22Rv1 (cell line): ENCODE data around the gene CAPN11.
"Not testable (repeated sequence)": the region's sequence is repeated elsewhere in the genome, so short reads cannot be mapped to it uniquely, and the experiment has no call there.

Experiments
- H3K27ac ChIP-seq: fragments of 450-650 bp; 2 replicates; pipeline ENCODE4 v1.5.1; 2017
- ZFX ChIP-seq: fragments of 450-650 bp; IDR thresholded peaks from 2 replicates; pipeline ENCODE4 v1.6.1; 2017; ENCODE audit warnings: antibody characterized with exemption, borderline replicate concordance
- TF ChIP-seq, protein P1 (sequence below): fragments of 450-650 bp; IDR thresholded peaks from 2 replicates; pipeline ENCODE4 v1.5.1; 2017; ENCODE audit warnings: mild to moderate bottlenecking

The CAPN11 gene

DNA sequence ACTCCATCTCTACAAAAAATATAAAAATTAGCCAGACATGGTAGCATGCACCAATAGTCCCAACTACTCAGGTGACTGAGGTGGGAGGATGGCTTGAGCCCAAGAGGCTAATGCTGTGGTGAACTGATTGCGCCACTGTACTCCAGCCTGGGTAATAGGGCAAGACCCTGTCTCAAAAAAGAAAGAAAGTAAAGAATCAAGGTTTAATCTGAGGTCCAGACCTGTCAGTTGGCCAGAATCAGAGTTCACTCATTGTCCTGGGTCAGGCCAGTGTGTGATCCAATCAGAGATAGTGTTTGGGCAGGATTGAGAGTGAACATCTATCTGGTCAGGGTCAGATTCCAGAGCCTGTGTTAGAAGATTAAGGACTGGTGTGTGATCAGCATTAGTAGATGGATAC, 15.8 kb upstream of the CAPN11 start:
- H3K27ac ChIP-seq: no peak overlapping the region
- TF ChIP-seq, protein P1, sequence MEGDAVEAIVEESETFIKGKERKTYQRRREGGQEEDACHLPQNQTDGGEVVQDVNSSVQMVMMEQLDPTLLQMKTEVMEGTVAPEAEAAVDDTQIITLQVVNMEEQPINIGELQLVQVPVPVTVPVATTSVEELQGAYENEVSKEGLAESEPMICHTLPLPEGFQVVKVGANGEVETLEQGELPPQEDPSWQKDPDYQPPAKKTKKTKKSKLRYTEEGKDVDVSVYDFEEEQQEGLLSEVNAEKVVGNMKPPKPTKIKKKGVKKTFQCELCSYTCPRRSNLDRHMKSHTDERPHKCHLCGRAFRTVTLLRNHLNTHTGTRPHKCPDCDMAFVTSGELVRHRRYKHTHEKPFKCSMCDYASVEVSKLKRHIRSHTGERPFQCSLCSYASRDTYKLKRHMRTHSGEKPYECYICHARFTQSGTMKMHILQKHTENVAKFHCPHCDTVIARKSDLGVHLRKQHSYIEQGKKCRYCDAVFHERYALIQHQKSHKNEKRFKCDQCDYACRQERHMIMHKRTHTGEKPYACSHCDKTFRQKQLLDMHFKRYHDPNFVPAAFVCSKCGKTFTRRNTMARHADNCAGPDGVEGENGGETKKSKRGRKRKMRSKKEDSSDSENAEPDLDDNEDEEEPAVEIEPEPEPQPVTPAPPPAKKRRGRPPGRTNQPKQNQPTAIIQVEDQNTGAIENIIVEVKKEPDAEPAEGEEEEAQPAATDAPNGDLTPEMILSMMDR: no peak
- no peak for TF ChIP-seq ZFX

DNA sequence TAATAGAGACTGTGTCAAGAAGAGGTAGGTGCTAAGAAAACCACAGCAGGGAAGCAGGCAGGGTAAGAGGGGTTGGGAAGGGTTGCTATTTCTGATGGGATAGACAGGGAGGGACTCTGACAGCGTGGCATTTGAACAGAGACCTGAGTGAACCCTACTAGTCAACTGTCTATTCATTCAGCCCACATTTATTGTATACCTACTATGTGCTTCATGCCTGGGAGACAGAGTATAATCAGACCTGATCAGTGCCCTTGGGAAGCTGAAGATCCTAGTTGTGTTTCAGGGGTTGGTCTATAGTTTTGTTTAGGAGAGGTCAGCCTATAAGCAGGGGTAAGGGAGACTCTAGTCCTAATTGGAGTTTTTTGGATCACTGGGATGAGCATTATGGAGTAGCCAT, 14.9 kb upstream of the CAPN11 start:
- H3K27ac ChIP-seq: no peak overlapping the region
- no peak for TF ChIP-seq ZFX
- TF ChIP-seq, protein P1: no peak

DNA sequence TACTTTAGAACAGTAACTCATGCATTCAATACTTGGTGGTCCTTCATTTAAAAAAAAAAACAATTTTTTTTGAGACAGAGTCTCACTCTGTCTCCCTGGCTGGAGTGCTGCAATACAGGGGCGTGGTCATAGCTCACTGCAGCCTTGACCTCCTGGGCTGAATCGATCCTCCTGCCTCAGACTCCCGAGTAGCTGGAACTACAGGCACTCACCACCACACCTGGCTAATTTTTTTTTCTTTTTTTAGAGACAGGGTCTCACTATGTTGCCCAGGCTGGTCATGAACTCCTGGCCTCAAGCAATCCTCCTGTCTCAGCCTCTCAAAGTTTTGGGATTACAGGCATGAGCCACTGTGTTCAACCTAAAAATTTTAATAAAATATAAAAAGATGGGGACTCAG, 14.1 kb upstream of the CAPN11 start:
- not testable (repeated sequence) for H3K27ac ChIP-seq

DNA sequence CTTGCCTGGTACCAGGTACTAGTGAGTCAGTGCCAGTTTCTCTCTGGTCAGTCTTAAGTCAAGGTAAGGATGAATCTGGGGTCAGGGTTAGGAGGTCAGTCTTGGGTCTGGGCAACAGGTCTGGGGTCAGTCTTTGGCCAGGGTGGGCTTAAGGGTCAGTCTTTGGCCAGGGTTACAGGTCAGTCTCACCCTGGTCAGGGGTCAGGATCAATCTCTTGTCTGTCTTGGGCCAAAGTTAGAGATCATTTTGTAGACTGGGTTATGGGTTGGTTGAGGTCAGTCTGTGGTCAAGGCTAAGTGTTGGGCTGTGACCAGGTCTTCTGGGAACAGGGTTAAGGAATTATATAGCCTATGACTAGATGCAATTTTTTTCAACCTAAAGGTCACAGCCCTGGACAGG, 12.8 kb upstream of the CAPN11 start:
- H3K27ac ChIP-seq: no peak overlapping the region
- no peak for TF ChIP-seq ZFX
- TF ChIP-seq, protein P1: no peak

DNA sequence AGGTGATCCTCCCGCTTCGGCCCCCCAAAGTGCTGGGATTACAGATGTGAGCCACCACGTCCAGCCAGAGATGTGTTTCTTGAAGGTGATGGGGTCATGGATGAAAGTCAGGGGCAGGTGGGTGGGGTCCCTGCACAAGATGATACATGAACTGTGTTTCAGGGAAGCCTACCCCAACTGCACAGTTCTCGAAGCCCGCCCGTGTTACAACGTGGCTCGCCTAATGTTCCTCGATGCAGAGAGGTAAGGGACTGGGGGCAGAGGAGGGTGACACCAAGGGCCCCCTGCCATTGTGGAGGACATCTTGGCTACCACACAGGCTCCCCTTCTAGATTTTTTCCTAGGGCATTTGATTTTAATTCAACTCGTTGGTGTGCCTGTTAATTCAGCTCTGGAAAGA, 11.9 kb upstream of the CAPN11 start:
- TF ChIP-seq, protein P1: no peak
- TF ChIP-seq ZFX: no peak
- no peak overlapping the region for H3K27ac ChIP-seq

DNA sequence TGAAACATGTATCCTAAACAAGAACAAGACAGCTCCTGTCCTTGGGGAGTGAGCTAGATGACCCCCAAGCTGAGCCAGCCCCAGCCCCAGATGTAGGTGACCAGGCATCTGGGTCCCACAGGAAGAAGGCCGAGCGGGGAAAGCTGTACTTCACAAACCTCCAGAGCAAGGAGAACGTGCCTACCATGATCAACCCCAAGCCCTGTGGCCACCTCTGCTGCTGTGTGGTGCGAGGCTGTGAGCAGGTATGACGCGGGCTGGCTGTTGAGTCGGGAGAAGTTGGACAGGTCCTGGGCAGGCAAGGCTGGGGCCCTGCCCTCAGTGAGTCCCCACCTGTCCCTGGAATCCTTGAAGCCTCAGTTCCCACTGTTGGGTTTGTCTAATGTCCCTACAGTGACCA, 11.4 kb upstream of the CAPN11 start:
- TF ChIP-seq ZFX: no peak
- TF ChIP-seq, protein P1: no peak
- no peak overlapping the region for H3K27ac ChIP-seq

DNA sequence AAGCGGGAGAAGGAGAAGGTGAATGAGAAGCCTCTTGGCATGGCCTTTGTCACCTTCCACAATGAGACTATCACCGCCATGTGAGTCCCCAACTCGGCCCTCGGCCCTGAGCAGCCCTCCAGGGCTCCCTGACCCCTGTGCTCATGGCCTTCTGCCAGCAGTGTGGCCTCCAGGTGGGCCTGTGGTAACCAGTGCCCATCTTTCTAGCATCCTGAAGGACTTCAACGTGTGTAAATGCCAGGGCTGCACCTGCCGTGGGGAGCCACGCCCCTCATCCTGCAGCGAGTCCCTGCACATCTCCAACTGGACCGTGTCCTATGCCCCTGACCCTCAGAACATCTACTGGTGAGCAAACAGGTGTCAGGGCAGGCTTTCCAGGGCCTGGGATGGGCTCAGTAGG, 10.3 kb upstream of the CAPN11 start:
- no peak overlapping the region for H3K27ac ChIP-seq
- no peak for TF ChIP-seq ZFX
- TF ChIP-seq, protein P1: no peak

DNA sequence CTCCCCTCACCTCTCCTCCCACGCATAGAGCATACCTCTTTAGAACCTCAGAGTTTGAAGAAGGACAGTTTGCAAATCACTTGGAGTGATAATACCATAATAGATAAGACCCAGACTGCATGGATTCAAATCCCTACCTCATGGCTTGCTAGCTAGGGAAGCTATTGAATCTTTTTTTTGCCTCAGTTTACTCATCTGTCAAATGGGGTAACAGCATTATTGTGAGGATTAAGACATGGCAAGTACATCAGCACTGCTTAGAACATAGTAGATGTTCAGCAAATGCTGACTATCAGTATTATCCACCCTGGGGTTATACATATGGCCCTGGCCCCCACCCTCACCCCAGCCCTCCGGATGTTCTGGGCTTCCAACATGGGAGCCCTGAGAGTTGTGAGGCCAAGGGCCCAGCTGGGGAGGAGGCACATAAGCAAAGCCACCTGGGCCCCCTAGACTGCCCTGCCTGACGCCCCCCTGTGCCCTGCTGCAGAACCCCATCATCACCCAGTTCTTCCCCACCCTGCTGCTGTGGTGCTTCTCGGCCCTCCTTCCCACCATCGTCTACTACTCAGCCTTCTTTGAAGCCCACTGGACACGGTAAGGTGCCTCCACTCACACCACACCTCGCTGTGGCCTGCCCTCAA, 9.1 kb upstream of the CAPN11 start:
- TF ChIP-seq, protein P1: no peak
- no peak for TF ChIP-seq ZFX
- H3K27ac ChIP-seq: no peak overlapping the region
